Naive B cell (primary cell): ENCODE data around the gene RS1. TPM values are rescaled to one million over a fixed set of nuclear protein-coding genes. Genes with fewer than 3 reads are reported as not detected.

ENCODE experiments used
- ATAC-seq, 2 donors: fragments of 150-1000 bp; cut with Tn5 transposase; 2 replicates each; pipeline ENCODE4 v1.10.0; 2021; ENCODE audit warnings: low read depth in 2 of 2, mild to moderate bottlenecking in 2 of 2, moderate library complexity in 2 of 2
- DNase-seq: peaks from one replicate; pipeline ENCODE4 v3.0.0; 2022
- H3K27ac Mint-ChIP-seq, 6 donors: one replicate each; pipeline ENCODE4 v1.8.0; 2020 to 2022; ENCODE audit warnings: mild to moderate bottlenecking in 6 of 6, mixed read lengths in 6 of 6, moderate library complexity in 5 of 6, inconsistent platforms in 2 of 6
- H3K27me3 Mint-ChIP-seq, 3 donors: one replicate each; pipeline ENCODE4 v1.8.0; 2021 to 2022; ENCODE audit warnings: mixed read lengths in 3 of 3, mild to moderate bottlenecking in 1 of 3
- H3K36me3 Mint-ChIP-seq, 2 donors: one replicate each; pipeline ENCODE4 v1.8.0; 2020 to 2022; ENCODE audit warnings: mixed read lengths in 2 of 2, inconsistent platforms in 1 of 2, mild to moderate bottlenecking in 1 of 2
- H3K4me1 Mint-ChIP-seq, 3 donors: one replicate each; pipeline ENCODE4 v1.8.0; 2020 to 2022; ENCODE audit warnings: mixed read lengths in 3 of 3, inconsistent platforms in 1 of 3, mild to moderate bottlenecking in 1 of 3, moderate library complexity in 1 of 3
- H3K4me3 Mint-ChIP-seq, 8 donors: one replicate each; pipeline ENCODE4 v1.8.0; 2020 to 2022; ENCODE audit warnings: mild to moderate bottlenecking in 8 of 8, mixed read lengths in 8 of 8, moderate library complexity in 8 of 8, inconsistent platforms in 2 of 8
- H3K9me3 Mint-ChIP-seq, 7 donors: one replicate each; pipeline ENCODE4 v1.8.0; 2020 to 2022; ENCODE audit warnings: mixed read lengths in 7 of 7, mild to moderate bottlenecking in 5 of 7, inconsistent platforms in 2 of 7, moderate library complexity in 1 of 7
- polyA plus RNA-seq, 6 donors: library from polyadenylated mRNA; unstranded; fragments of 300-500 nt; fragmentation: Illumina TruSeq; gene quantifications; one replicate each; pipeline ENCODE4 v1.2.3, GENCODE V29; 2021; ENCODE audit warnings: low read depth in 6 of 6

RS1 gene
- polyA plus RNA-seq, 6 donors from 2014 or later, result 0.09 TPM; not detected in 5

DNA sequence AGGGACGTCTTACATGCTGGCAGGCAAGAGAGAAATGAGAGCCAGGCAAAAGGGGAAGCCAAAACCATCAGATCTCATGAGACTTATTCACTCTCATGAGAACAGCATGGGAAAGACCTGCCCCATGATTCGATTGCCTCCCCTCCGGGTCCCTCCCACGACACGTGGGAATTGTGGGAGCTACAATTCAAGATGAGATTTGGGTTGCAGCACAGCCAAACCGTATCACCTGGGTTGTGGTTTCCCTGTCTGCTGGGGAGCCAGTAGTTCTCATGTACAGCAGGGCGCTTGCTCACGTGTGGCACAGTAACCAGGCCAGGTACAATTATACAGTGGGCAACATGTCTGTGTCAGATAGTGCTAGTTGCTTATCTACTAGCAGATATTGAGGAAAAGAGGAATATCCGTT lies 11.1 kb upstream of the RS1 start:
- Mint-ChIP-seq H3K9me3 (no peaks in the 10 kb centered on the region), H3K27me3 (no peaks in the 10 kb centered on the region), H3K4me3 (no peak overlapping the region), H3K27ac (peak overlapping the region in 1 of 6 donors; percentile 74), H3K4me1 (peaks cover 0 to 4% (median 2%) of the 10 kb centered on the region in 3 donors), H3K36me3 (no peaks in the 10 kb centered on the region)
- ATAC-seq (no peak), DNase-seq (no peak)

DNA sequence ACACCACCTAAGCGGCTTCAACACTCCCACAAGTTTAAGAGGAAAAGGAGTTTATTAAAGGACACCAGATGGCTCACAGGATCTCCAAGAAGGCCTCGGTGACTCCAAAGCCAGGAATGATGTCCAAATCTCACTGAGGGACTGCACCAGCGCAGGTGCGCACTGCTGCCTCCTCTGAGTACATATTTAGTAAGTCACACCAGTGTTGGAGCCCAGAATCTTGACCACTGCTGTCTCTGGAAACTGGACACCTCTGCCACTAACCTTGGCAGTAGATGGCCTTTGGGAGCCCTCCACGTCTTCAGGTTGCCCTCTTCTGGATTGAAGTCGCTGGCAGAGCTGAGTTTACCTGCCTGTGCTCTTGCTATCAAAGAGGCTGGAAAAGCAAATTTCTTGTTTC lies 10.1 kb upstream of the RS1 start:
- Mint-ChIP-seq H3K4me1 (peaks cover 7 to 11% (median 8%) of the 10 kb centered on the region in 3 donors), H3K9me3 (no peaks in the 10 kb centered on the region), H3K36me3 (no peaks in the 10 kb centered on the region), H3K4me3 (no peak overlapping the region), H3K27ac (no peak overlapping the region), H3K27me3 (no peaks in the 10 kb centered on the region)
- ATAC-seq, result no peak
- DNase-seq, result no peak

DNA sequence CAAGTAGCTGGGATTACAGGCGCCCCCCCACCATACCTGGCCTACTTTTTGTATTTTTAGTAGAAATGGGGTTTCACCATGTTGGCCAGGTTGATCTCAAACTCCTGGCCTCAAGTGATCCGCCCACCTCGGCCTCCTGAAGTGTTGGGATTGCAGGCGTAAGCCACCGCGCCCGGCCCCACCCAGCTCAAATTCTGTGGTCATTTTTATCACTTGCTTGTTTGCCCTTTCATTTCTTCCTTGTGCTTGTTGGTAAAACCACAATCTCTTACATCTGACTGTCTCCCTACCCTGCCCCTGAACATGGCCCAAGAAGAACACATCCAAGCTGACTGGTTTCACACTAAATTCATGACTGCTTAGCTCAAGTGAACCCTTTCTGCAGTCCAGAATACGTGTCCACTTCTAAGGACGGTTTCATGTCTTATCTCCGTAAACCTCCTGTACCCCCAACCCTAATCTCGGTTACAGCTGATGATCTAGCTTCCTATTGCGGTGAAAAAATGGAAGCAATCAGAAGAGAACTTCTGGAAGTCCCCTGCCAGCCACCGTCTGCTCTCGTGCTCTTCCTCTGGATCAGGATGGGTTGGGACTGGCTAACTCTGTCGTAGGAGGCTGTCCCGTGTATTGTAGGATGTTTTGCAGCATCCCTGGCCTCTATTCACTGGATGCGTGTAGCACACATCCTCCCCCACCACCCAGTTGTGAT lies 5.4 kb upstream of the RS1 start:
- Mint-ChIP-seq H3K27me3 (no peaks in the 10 kb centered on the region), H3K4me3 (peak overlapping the region in 2 of 8 donors; percentile 52 to 70)
- no peak for DNase-seq

DNA sequence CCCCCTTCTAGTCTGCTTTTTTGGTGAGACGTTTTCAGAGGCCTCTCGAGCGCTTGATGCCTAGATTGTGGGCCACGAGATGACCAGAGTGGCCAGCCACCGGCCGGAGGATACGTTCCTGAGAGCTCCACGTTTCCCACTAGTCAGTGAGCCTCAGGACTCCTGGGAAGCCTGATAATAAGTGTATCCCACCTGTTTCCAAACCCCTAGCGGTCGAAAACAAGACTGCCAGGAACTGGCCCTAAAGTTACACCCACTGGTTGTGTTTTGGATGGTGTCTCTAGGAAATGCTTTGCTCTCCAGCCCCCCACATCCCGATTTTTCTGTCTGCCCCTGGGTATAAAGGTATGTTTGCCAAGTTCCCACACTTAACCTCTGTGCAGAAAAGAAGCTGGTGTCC lies 4.6 kb upstream of the RS1 start:
- Mint-ChIP-seq H3K27ac (peak overlapping the region in 3 of 6 donors; percentile 21 to 95 (median 95)), H3K36me3 (no peaks in the 10 kb centered on the region), H3K27me3 (no peaks in the 10 kb centered on the region), H3K4me3 (peak overlapping the region in 6 of 8 donors; percentile 12 to 94 (median 82)), H3K9me3 (peaks cover 0 to 5% (median 0%) of the 10 kb centered on the region in 7 donors), H3K4me1 (peaks cover 11 to 13% (median 12%) of the 10 kb centered on the region in 3 donors)
- no peak for ATAC-seq
- no peak for DNase-seq

More for the DNA sequence above, 5.4 kb upstream of the RS1 start:
- H3K36me3 Mint-ChIP-seq, result no peaks in the 10 kb centered on the region
- no peak for ATAC-seq
- H3K4me1 Mint-ChIP-seq, result peaks cover 11 to 13% (median 12%) of the 10 kb centered on the region in 3 donors
- no peak overlapping the region for H3K27ac Mint-ChIP-seq
- peaks cover 0 to 5% (median 0%) of the 10 kb centered on the region in 7 donors for H3K9me3 Mint-ChIP-seq

DNA sequence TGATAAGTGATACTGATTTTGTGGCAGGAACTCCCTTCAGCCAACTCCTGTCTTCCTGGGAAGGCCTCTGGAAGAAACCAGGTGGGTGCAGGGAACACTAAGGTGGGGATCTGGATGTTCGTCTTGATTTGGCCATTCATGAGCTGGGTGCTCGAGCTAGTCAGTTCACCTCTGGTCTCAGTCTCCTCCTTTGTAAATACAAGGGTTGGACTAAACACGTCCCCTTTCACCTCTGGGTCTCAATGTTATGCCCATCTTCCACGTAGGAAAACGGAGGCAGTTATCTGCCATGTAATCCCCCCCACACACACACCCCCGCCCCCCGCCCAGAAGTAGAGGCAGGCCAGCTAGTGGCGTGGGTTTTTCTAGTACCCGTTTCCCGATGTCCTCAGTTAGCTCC lies 4.1 kb upstream of the RS1 start:
- Mint-ChIP-seq H3K36me3 (no peaks in the 10 kb centered on the region), H3K27me3 (no peaks in the 10 kb centered on the region), H3K9me3 (peaks cover 0 to 5% (median 0%) of the 10 kb centered on the region in 7 donors), H3K4me1 (peaks cover 11 to 13% (median 12%) of the 10 kb centered on the region in 3 donors), H3K4me3 (peak overlapping the region in 6 of 8 donors; percentile 36 to 94 (median 82)), H3K27ac (peak overlapping the region in 3 of 6 donors; percentile 66 to 95 (median 95))
- DNase-seq (no peak), ATAC-seq (no peak)

DNA sequence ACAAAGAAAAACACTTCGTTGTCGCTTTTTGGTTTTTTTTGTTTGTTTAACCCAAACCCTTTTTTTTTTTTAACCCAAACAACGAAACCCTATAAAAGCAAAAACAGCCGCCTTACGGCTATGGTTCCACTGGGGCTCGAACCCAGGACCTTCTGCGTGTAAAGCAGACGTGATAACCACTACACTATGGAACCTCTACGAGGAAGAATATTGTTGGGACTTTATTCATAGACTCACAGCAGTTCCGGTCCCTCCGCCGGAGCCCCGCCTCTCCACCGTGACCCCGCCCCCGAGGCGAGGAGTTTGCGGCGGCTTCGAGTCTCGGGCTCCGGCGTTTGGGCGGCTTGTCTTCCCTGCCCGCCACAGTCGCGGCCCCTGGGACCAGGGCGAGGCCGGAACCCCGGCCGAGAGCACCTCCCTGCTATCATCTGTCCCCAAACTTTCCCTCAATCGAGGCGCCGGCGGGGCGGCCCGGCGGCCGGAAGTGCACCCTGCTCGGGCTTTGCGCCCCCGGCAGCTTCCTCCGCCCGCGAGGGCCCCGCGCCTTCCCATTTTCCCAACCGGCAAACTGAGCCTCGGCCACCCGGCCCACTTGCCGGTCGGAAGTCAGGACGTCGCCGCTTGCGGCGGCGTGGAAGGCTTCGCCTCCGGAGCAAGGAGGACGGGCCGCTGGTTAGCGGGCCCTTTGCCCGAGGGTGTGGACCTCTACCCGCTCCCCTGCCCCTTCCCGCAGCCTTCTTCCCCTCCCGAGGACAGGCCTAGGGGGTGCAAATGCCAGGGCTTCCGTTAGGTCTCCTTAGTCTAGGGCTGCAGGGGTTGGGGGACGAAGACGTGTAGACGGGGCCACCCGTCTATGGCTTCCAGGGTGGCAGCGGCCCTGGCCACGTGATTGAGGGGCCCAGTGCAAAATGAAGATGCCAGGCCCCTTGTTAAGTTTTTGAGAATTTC lies 3.2 kb upstream of the RS1 start:
- peak overlapping the region; percentile 76 to 94 (median 89) for H3K4me3 Mint-ChIP-seq
- ATAC-seq, result peak; percentile 75
- peaks cover 11 to 13% (median 12%) of the 10 kb centered on the region in 3 donors for H3K4me1 Mint-ChIP-seq
- no peaks in the 10 kb centered on the region for H3K36me3 Mint-ChIP-seq
- H3K9me3 Mint-ChIP-seq, result peaks cover 0 to 5% (median 0%) of the 10 kb centered on the region in 7 donors
- peak overlapping the region; percentile 72 to 99 (median 95) for H3K27ac Mint-ChIP-seq
- H3K27me3 Mint-ChIP-seq, result no peaks in the 10 kb centered on the region
- peak; percentile 87 for DNase-seq

DNA sequence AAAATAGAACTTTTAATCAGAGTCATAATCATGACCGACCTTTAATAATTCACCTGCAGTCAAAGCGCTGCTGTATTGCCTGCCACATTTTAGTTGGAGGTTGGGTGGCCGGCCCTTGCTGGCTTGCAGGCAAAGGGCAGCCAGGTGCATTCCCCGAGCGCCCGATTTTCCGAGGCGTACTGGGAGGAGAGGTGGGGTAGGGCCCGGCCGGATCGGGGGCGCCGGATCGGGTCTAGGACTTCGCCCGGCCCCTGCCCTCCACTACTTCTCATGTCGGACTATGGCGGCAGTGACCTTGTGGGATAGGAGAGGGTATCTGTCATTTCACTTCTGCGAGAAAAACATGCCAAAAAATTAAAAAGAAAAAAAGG lies 2.5 kb upstream of the RS1 start:
- Mint-ChIP-seq H3K4me1 (peaks cover 11 to 13% (median 12%) of the 10 kb centered on the region in 3 donors), H3K27me3 (no peaks in the 10 kb centered on the region), H3K4me3 (peak overlapping the region; percentile 76 to 94 (median 89)), H3K27ac (peak overlapping the region; percentile 72 to 99 (median 94)), H3K36me3 (no peaks in the 10 kb centered on the region), H3K9me3 (peaks cover 0 to 5% (median 0%) of the 10 kb centered on the region in 7 donors)
- peak; percentile 28 to 30 for ATAC-seq
- DNase-seq, result no peak

DNA sequence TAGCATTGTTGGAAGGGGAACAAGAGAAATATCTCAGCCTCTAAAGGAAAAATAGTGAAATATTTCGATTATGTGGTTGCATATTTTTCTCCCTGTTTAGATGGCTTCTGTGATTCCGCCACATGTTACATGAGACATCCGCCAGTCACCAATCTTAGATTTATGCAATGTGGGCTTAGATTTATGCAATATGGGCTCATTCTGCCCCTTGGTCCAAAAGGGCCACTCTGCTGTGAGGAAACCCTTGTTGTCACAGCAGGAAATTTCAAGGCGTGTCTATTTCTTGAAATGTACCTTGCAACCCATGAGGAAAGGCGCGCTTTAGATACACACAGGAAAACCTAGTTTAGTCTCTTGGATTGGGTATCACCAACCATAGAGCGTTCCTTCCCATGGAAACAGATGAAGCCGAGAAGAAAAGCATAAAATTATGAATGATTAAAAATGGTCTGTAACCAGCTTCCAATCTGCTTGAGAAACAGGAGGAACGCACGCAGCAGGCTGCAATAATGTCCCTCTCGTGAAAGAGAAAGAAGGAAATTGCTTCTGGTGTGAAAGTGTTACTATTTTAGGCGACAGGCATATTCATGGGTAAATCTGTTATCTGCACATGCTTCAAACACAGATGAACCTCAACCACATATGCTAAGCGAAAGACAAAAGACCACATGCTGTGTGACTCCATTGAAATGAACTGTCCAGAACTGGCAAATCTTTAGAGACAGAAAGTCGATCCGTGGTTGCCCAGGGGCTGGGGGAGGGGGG lies 3.7 kb downstream of the RS1 start:
- Mint-ChIP-seq H3K27ac (peak overlapping the region in 4 of 6 donors; percentile 8 to 76 (median 58)), H3K9me3 (peaks cover 0 to 5% (median 2%) of the 10 kb centered on the region in 7 donors), H3K27me3 (peaks cover 0 to 11% (median 8%) of the 10 kb centered on the region in 3 donors), H3K4me3 (peak overlapping the region; percentile 38 to 77 (median 61)), H3K4me1 (peaks cover 9 to 19% (median 18%) of the 10 kb centered on the region in 3 donors), H3K36me3 (no peaks in the 10 kb centered on the region)
- no peak for ATAC-seq
- DNase-seq, result no peak

DNA sequence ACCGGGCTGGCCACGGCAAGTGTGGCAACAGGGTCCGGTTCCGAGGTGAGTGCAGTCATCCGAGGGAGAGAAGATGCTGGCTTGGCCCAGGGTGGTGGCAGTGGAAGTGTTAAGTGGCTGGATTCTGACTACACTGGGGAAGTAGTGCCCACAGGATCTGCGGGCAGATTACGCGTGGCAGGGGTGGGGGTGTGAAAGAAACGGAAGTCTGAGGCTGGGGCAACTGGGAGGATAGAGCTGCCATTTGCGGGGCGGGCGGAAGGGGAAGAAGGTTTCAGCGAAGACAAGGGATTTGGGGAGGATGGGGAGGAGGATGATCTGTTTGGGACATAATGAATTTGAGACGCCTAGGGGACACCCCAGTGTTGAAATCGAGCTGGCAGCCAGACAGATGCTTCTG lies 5.3 kb downstream of the RS1 start:
- Mint-ChIP-seq H3K36me3 (no peaks in the 10 kb centered on the region), H3K4me3 (peak overlapping the region in 1 of 8 donors; percentile 50), H3K27me3 (peaks cover 0 to 11% (median 8%) of the 10 kb centered on the region in 3 donors), H3K4me1 (peaks cover 9 to 19% (median 18%) of the 10 kb centered on the region in 3 donors), H3K9me3 (peaks cover 0 to 4% (median 0%) of the 10 kb centered on the region in 7 donors), H3K27ac (no peak overlapping the region)
- no peak for DNase-seq
- no peak for ATAC-seq

DNA sequence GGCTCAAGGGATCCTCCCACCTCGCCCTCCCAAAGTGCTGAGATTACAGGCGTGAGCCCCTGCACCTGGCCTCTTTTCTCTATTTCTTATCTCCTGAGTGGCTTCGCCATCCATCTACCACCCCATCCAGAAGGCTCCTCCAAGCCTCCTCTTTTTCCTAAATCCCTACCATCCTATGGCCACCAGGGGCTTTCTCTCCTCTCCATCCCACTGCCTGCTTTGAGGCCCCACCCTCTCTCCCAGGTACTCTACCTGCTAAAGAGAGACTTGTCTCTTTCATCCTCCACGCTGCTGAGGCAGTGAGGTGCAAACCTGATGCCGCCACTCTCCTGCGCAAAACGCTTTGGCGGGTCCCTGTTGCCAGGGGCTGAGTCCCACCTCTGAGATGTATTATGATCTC lies 7.0 kb downstream of the RS1 start:
- no peak for ATAC-seq

DNA sequence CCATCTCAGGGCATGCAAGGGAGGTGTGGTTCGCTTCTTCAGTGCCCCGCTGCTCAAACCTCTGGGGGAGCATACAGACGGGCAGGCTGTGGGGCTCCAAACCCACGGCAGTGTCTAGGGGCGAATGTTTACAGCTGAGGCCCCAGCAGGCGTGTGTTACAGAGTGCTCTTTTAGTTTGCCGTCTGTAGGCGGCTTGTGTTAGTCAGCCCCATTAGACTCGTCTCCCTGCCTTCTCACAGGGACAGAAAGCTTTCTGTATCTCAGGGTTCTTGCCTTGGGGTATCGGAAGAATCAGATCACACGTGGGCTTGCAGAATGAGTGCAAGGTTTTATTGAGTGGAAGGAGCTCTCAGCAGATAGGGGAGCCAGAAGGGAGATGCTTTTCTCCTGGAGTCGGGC lies 10.6 kb downstream of the RS1 start:
- DNase-seq, result no peak
- Mint-ChIP-seq H3K27ac (no peak overlapping the region), H3K36me3 (no peaks in the 10 kb centered on the region), H3K27me3 (peaks cover 0 to 5% (median 5%) of the 10 kb centered on the region in 3 donors), H3K4me1 (peaks cover 0 to 8% (median under 1%) of the 10 kb centered on the region in 3 donors), H3K4me3 (no peak overlapping the region), H3K9me3 (peaks cover 0 to 8% (median 0%) of the 10 kb centered on the region in 7 donors)
- ATAC-seq, result no peak

More for the DNA sequence above, 7.0 kb downstream of the RS1 start:
- peaks cover 0 to 11% (median 8%) of the 10 kb centered on the region in 3 donors for H3K27me3 Mint-ChIP-seq
- no peak overlapping the region for H3K27ac Mint-ChIP-seq
- peaks cover 9 to 19% (median 18%) of the 10 kb centered on the region in 3 donors for H3K4me1 Mint-ChIP-seq
- H3K4me3 Mint-ChIP-seq, result peak overlapping the region in 1 of 8 donors; percentile 59
- DNase-seq, result no peak
- peaks cover 0 to 4% (median 0%) of the 10 kb centered on the region in 7 donors for H3K9me3 Mint-ChIP-seq
- H3K36me3 Mint-ChIP-seq, result no peaks in the 10 kb centered on the region

DNA sequence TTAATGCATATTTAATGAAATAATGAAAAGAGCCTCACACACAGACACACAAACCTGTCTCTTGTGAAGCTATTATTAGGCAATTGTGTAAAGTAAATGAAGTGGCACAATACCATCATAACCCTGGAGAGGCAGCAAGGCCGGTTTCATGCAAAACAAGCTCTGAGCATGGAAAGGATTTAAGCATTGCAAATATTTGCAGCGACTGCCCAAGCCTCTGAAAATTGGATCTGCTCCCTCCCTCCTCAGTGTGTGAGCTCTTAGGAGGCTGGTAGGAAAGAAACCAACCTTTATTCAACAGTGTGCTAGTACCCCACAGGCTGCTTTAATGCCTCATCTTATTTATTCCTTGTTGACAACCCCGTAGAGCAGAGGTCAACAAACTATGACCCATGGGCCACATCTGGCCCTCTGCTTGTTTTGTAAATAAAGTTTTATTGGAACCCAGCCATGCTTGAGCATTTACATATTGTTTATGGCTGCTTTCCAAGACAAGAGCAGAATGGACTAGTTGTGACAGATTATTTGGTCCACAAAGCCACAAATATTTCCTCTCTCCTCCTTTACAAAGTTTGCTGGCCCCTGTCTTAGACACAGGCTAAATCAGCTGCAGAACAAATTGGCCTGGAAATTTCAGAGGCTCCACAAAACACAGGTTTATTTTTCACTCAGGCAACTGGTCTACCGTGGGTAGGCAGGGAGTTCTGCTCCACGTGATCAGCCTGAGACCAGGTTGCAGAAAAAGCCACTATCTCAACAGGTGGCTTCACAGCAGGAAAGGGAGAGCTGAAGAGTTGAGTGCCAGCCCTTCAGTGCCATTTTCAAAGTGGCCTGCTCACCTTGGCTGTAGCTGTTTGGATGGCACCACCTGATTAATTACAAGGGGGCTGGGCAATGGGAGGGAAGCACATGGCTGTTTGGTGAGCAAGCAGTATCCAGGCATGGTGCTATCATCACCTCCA lies 16.8 kb downstream of the RS1 start:
- H3K27me3 Mint-ChIP-seq, result no peaks in the 10 kb centered on the region
- no peak overlapping the region for H3K4me3 Mint-ChIP-seq
- DNase-seq, result no peak
- H3K27ac Mint-ChIP-seq, result no peak overlapping the region
- peaks cover 0 to 4% (median 0%) of the 10 kb centered on the region in 7 donors for H3K9me3 Mint-ChIP-seq
- no peak for ATAC-seq
- no peaks in the 10 kb centered on the region for H3K36me3 Mint-ChIP-seq
- H3K4me1 Mint-ChIP-seq, result no peaks in the 10 kb centered on the region
